ENCODE measurements around the gene GLG1. TPM values are rescaled to one million over a fixed set of nuclear protein-coding genes. Genes with fewer than 3 reads are reported as not detected.
"Not testable (repeated sequence)": the region's sequence is repeated elsewhere in the genome, so short reads cannot be mapped to it uniquely, and the experiment has no call there.

GLG1 gene
- total RNA-seq, 1 experiment from 2014 or later: 117 TPM

DNA sequence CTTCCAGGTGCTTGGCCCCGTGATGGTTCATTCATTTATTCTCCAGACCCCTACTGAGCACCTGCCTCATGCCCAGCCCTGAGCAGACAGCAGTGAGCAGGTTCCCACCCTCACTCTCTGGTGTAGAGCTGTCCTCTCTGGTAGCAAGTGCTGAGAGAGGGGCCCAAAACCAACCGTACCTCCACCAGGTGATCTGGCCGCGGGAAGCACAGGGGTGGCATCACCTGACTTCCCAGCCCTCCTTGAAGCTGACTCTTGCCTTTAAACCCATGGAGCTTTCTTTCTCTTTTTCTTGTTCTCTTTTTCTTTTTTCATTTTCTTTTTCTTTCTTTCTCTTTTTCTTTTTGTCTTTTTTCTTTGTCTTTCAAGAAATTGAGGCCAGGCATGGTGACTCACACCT, 206.7 kb downstream of the GLG1 start:
- H3K79me2 ChIP-seq (ENCODE audit: low read depth); BruUV-seq (replicated peaks); H3K4me2 ChIP-seq; H3K9me2 ChIP-seq (ENCODE audit: insufficient read depth); H3K4me3 ChIP-seq; H3K36me3 ChIP-seq (ENCODE audit: low read depth); DNase-seq; H3K9me3 ChIP-seq (ENCODE audit: insufficient read depth, low read depth); H2AFZ ChIP-seq; H3F3A ChIP-seq (ENCODE audit: insufficient read depth, low read depth); CTCF ChIA-PET; intact Hi-C loops (cut with micrococcal nuclease; ENCODE audit: unreplicated experiment); H3K4me1 ChIP-seq (replicated peaks; ENCODE audit: insufficient read depth); H3K27ac ChIP-seq; H3K27me3 ChIP-seq (ENCODE audit: insufficient read depth, low read depth); H4K20me1 ChIP-seq (ENCODE audit: insufficient read depth); POLR2A ChIA-PET (ENCODE audit: unreplicated experiment): not testable (repeated sequence)

DNA sequence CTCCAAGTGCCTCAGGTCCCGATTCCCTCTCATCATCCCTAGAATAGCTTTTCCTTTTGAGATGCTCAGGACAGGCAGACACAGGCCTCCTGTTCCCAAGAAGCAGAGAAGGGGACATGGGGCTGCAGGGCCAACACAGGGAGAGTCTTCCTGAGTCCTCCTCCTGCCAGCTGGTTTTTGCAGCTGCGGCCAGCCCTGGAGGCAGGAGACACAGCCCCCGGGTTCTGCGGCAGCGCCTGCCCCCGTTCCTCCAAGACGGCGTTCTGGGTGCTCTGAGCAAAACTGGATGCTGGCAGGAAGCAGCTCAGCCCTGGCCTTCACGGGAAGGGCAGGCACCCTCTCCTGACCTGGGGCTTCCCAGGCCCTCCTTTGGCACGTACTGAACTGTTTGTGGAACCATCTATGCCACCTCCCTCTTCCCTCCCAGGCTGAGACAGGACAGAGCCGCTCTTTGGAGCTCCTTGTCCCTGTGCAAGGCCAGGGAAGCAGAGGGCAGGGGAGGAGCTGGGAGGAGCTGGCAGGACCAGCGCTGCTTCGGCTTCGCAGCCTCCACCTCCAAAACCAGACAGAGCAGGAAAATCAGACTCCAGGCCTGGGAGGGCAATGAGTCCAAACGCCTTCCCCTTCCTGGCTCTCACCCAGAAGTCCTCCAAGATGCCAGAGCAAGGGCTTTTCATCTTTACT, 208.6 kb downstream of the GLG1 start:
- H3K4me3 ChIP-seq; BruUV-seq (replicated peaks); H2AFZ ChIP-seq; POLR2A ChIA-PET (ENCODE audit: unreplicated experiment); H4K20me1 ChIP-seq (ENCODE audit: insufficient read depth); H3K27me3 ChIP-seq (ENCODE audit: insufficient read depth, low read depth); H3K4me2 ChIP-seq; H3F3A ChIP-seq (ENCODE audit: insufficient read depth, low read depth); H3K79me2 ChIP-seq (ENCODE audit: low read depth); DNase-seq; H3K9me3 ChIP-seq (ENCODE audit: insufficient read depth, low read depth); H3K9me2 ChIP-seq (ENCODE audit: insufficient read depth); CTCF ChIA-PET; H3K4me1 ChIP-seq (replicated peaks; ENCODE audit: insufficient read depth); H3K36me3 ChIP-seq (ENCODE audit: low read depth); H3K27ac ChIP-seq; intact Hi-C loops (cut with micrococcal nuclease; ENCODE audit: unreplicated experiment): not testable (repeated sequence)

Other genes starting within 250 kb of the GLG1 start
- 1.7 and 2.1 TPM in 2 replicates for gene NPIPB15, start 230.8 kb downstream of the GLG1 start, total RNA-seq (2021)
- gene CLEC18B, start 185.6 kb downstream of the GLG1 start, total RNA-seq (2021): 0.58 and 2.2 TPM in 2 replicates
- gene RFWD3, start 59.8 kb upstream of the GLG1 start, total RNA-seq (2021): 49.5 and 58.0 TPM in 2 replicates
- 6.8 and 11.2 TPM in 2 replicates for gene MLKL, start 93.7 kb upstream of the GLG1 start, total RNA-seq (2021)
- gene FA2H, start 167.7 kb upstream of the GLG1 start, total RNA-seq (2021): 3.5 and 4.8 TPM in 2 replicates

Measured in PC-9 (cell line).